OCI-LY1 (cell line): ENCODE data around the gene NGF.

Experiments used
- H2AFZ ChIP-seq: fragments of 200-600 bp; sonication (generic), shearing (Covaris generic); 2 replicates; pipeline ENCODE4 v1.6.0; 2014; ENCODE audit warnings: antibody characterized with exemption, mild to moderate bottlenecking, low read length
- H3F3A ChIP-seq: fragments of 200-600 bp; sonication (generic), shearing (Covaris generic); 2 replicates; pipeline ENCODE4 v1.6.0; 2014; ENCODE audit warnings: mild to moderate bottlenecking, antibody characterized with exemption, low read length, moderate library complexity; ENCODE audit not compliant: insufficient read depth
- H3K27ac ChIP-seq: fragments of 200-600 bp; sonication (generic); 2 replicates; pipeline ENCODE4 v1.5.1; 2014; ENCODE audit warnings: low read length, mixed run types, mild to moderate bottlenecking, low read depth; ENCODE audit not compliant: poor library complexity, severe bottlenecking
- H3K27me3 ChIP-seq: fragments of 200-600 bp; sonication (generic); 2 replicates; pipeline ENCODE4 v1.6.0; 2014; ENCODE audit warnings: antibody characterized with exemption, mild to moderate bottlenecking, low read length, moderate library complexity; ENCODE audit not compliant: insufficient read depth
- H3K36me3 ChIP-seq: fragments of 200-600 bp; sonication (generic); 2 replicates; pipeline ENCODE4 v1.6.1; 2014; ENCODE audit warnings: mild to moderate bottlenecking, antibody characterized with exemption, low read length, moderate library complexity, mixed read lengths; ENCODE audit not compliant: insufficient read depth
- H3K4me1 ChIP-seq: fragments of 200-600 bp; sonication (generic); 2 replicates; pipeline ENCODE4 v1.5.1; 2014; ENCODE audit warnings: mild to moderate bottlenecking, low read length, moderate library complexity; ENCODE audit not compliant: insufficient read depth, severe bottlenecking
- H3K4me2 ChIP-seq: fragments of 200-600 bp; sonication (generic), shearing (Covaris generic); 2 replicates; pipeline ENCODE4 v1.6.1; 2014; ENCODE audit warnings: low read length
- H3K4me3 ChIP-seq: fragments of 200-600 bp; sonication (generic); 2 replicates; pipeline ENCODE4 v1.5.1; 2014; ENCODE audit warnings: low read length, low read depth, mild to moderate bottlenecking, mixed read lengths; ENCODE audit not compliant: poor library complexity, severe bottlenecking
- H3K79me2 ChIP-seq: fragments of 200-600 bp; shearing (Covaris generic); 2 replicates; pipeline ENCODE4 v1.6.1; 2016; ENCODE audit warnings: mixed run types, low read length, mixed read lengths; ENCODE audit not compliant: insufficient read depth
- H3K9ac ChIP-seq: fragments of 200-600 bp; sonication (generic), shearing (Covaris generic); 2 replicates; pipeline ENCODE4 v1.6.1; 2014; ENCODE audit warnings: mild to moderate bottlenecking, low read length, mixed read lengths
- H3K9me2 ChIP-seq: fragments of 200-600 bp; sonication (generic), shearing (Covaris generic); 2 replicates; pipeline ENCODE4 v1.6.1; 2014; ENCODE audit warnings: low read depth, mild to moderate bottlenecking, low read length, mixed read lengths
- H3K9me3 ChIP-seq: fragments of 200-600 bp; shearing (Covaris generic); 2 replicates; pipeline ENCODE4 v1.6.1; 2014; ENCODE audit warnings: low read length, mixed read lengths
- H4K20me1 ChIP-seq: fragments of 200-600 bp; sonication (generic), shearing (Covaris generic); 2 replicates; pipeline ENCODE4 v1.6.0; 2016; ENCODE audit warnings: mild to moderate bottlenecking, low read length; ENCODE audit not compliant: insufficient read depth
- CTCF ChIP-seq: fragments of 200-600 bp; sonication (generic), shearing (Covaris generic); IDR thresholded peaks from 2 replicates; pipeline ENCODE4 v1.5.1; 2017; ENCODE audit warnings: mild to moderate bottlenecking, antibody characterized with exemption, low read length, moderate library complexity, mixed read lengths
- EZH2 ChIP-seq: fragments of 200-600 bp; sonication (generic), shearing (Covaris generic); IDR thresholded peaks from 2 replicates; pipeline ENCODE4 v1.8.0; 2017; ENCODE audit warnings: borderline replicate concordance, mixed run types, mild to moderate bottlenecking, antibody characterized with exemption, low read length, moderate library complexity, mixed read lengths

Gene NGF

DNA sequence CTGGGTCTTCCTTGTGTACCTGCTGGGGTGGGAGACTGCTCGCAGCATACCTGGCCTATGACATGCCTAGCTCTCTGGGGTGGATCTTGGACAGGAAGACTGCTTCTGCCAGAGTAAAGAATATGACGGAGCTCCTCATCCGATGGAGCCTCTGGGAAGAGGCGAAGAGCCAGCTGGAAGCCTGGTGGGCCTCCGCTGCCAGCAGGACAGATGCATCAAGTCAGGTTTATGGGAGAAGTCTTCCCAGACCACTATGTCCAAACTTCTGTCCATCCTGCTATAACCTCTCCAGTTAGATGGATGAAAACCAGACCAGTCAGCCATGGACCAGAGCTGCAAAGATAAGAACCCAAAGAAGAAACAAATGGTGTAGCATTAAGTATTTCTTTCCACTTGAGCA lies 27.7 kb upstream of the NGF start:
- Histone ChIP-seq H3K4me1 (no peaks in the 10 kb centered on the region), H3K27ac (no peak overlapping the region), H4K20me1 (no peaks in the 10 kb centered on the region), H2AFZ (no peak overlapping the region), H3K4me3 (no peak overlapping the region), H3K27me3 (no peaks in the 10 kb centered on the region), H3K9me2 (no peaks in the 10 kb centered on the region), H3K4me2 (no peak overlapping the region), H3F3A (no peaks in the 10 kb centered on the region), H3K9ac (no peak overlapping the region), H3K9me3 (no peaks in the 10 kb centered on the region), H3K79me2 (no peaks in the 10 kb centered on the region), H3K36me3 (no peaks in the 10 kb centered on the region)
- TF ChIP-seq CTCF (no peak), EZH2 (no peak)

GRCh38 chr1:115364780-115365155 lies 26.7 kb upstream of the NGF start:
- H3F3A ChIP-seq = no peaks in the 10 kb centered on the region
- no peak for TF ChIP-seq EZH2
- TF ChIP-seq CTCF = no peak
- no peak overlapping the region for H3K9ac ChIP-seq
- no peaks in the 10 kb centered on the region for H3K4me1 ChIP-seq
- no peak overlapping the region for H3K4me3 ChIP-seq
- H4K20me1 ChIP-seq = no peaks in the 10 kb centered on the region
- H3K9me2 ChIP-seq = no peaks in the 10 kb centered on the region
- no peaks in the 10 kb centered on the region for H3K9me3 ChIP-seq
- no peaks in the 10 kb centered on the region for H3K36me3 ChIP-seq
- no peak overlapping the region for H2AFZ ChIP-seq
- H3K27ac ChIP-seq = no peak overlapping the region
- no peaks in the 10 kb centered on the region for H3K27me3 ChIP-seq
- no peaks in the 10 kb centered on the region for H3K79me2 ChIP-seq
- H3K4me2 ChIP-seq = no peak overlapping the region

DNA sequence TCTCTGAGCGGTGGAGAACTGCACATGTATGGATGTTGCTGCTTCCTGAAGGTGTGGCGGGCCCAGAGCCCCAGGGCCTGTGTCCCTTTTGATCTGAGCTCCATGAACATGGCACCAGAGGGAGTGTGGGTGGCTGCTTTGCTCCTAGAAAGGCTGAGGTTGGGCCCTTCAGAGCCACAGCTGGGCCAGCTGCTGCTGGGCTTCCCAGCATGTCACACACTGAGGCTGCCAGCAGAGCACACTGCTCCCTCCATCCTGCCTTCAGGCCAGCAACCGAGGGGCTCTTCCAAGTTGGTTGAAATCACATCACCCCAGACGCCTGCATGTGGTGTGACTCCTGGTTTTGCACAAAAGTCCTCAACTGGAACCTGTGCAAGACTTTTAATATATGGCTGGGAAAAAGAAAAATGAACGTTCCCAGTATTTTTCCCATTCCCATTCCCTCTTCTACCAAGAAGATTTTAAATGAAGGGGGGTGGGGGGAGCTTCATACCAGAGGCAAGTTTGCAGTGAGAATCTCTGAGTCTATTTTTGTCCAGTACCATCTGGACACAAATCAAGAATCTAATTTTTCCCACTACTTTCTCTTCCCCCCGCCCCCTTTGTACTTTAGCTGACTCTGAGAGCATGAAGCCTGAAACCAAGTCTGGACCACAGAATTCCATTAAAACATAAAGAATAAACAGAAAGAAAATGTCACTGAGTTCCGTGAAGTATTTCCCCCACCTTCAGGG lies 26.2 kb upstream of the NGF start:
- Histone ChIP-seq H3K9ac (no peak overlapping the region), H3K4me2 (no peak overlapping the region), H3K79me2 (no peaks in the 10 kb centered on the region), H3K9me3 (no peaks in the 10 kb centered on the region), H2AFZ (no peak overlapping the region), H3K27ac (no peak overlapping the region), H3K27me3 (no peaks in the 10 kb centered on the region), H3K9me2 (no peaks in the 10 kb centered on the region), H3F3A (no peaks in the 10 kb centered on the region), H3K4me3 (no peak overlapping the region), H3K36me3 (no peaks in the 10 kb centered on the region), H4K20me1 (no peaks in the 10 kb centered on the region), H3K4me1 (no peaks in the 10 kb centered on the region)
- no peak for TF ChIP-seq EZH2
- no peak for TF ChIP-seq CTCF
